Measurements from ENCODE around the gene ELOF1. TPM values are rescaled to one million over a fixed set of nuclear protein-coding genes. Genes with fewer than 3 reads are reported as not detected.

Gene ELOF1
- total RNA-seq, 6 experiments from 2014 or later, result 72.3 to 85.5 (median 78.7) TPM

- peaks cover 2% of the 10 kb centered on the region; the same call in 1 of the 2 replicates for H3K27me3 Mint-ChIP-seq (ENCODE audit: insufficient read depth)
- no peaks in the 10 kb centered on the region for H3K36me3 Mint-ChIP-seq (ENCODE audit: low read depth)
- no peak for DNase-seq
- no peak overlapping the region for H3K4me3 Mint-ChIP-seq
- H3K4me1 Mint-ChIP-seq (ENCODE audit: low read depth), result peaks cover 22% of the 10 kb centered on the region
- TF ChIP-seq, protein P1, sequence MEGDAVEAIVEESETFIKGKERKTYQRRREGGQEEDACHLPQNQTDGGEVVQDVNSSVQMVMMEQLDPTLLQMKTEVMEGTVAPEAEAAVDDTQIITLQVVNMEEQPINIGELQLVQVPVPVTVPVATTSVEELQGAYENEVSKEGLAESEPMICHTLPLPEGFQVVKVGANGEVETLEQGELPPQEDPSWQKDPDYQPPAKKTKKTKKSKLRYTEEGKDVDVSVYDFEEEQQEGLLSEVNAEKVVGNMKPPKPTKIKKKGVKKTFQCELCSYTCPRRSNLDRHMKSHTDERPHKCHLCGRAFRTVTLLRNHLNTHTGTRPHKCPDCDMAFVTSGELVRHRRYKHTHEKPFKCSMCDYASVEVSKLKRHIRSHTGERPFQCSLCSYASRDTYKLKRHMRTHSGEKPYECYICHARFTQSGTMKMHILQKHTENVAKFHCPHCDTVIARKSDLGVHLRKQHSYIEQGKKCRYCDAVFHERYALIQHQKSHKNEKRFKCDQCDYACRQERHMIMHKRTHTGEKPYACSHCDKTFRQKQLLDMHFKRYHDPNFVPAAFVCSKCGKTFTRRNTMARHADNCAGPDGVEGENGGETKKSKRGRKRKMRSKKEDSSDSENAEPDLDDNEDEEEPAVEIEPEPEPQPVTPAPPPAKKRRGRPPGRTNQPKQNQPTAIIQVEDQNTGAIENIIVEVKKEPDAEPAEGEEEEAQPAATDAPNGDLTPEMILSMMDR (IDR thresholded peaks at IDR 0.05), result no peak
- no peaks in the 10 kb centered on the region for H3K9me3 Mint-ChIP-seq
- H3K27ac Mint-ChIP-seq, result no peak overlapping the region
Measured at GRCh38 chr19:11563532-11563931, 4.5 kb upstream of the ELOF1 start.

DNA sequence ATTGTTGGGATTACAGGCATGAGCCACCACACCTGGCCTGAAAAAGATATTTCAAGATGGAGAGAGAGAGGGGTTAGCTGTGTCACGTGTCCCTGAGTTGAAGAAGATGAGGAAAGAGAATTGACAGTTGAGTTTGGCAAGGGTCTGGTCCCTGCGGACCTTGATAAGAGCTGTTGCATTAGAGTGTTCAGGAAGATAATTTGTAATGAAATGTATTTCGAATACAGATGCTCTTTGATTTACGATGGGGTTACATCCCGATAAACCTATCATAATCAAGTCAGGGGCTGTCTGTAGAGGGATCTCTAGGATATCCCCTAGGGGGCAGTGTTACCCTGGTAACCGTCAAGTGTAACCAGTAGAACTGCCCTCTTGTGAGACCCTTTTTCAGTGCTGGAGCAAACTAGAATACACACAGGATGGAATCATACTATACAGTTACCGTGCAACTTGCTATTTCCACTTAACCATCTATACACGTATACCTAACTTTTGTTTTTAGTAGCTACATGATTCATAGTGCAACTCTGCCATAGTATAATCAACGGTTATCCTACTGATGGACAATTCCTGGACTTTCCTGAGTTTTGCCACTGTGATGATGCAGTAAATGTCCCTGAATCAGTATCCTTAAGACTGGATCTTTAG is 1.5 kb upstream of the ELOF1 start:
- DNase-seq, result peak; percentile 68
- H3K36me3 Mint-ChIP-seq (ENCODE audit: low read depth), result peaks cover 13% of the 10 kb centered on the region
- H3K27me3 Mint-ChIP-seq (ENCODE audit: insufficient read depth), result peaks cover 4% of the 10 kb centered on the region
- TF ChIP-seq, protein P1 (IDR thresholded peaks at IDR 0.05), result peak; percentile 90
- peak overlapping the region; percentile 62 for H3K27ac Mint-ChIP-seq
- H3K9me3 Mint-ChIP-seq, result no peaks in the 10 kb centered on the region
- H3K4me3 Mint-ChIP-seq, result peak overlapping the region; percentile 77
- peaks cover 30% of the 10 kb centered on the region for H3K4me1 Mint-ChIP-seq (ENCODE audit: low read depth)

DNA sequence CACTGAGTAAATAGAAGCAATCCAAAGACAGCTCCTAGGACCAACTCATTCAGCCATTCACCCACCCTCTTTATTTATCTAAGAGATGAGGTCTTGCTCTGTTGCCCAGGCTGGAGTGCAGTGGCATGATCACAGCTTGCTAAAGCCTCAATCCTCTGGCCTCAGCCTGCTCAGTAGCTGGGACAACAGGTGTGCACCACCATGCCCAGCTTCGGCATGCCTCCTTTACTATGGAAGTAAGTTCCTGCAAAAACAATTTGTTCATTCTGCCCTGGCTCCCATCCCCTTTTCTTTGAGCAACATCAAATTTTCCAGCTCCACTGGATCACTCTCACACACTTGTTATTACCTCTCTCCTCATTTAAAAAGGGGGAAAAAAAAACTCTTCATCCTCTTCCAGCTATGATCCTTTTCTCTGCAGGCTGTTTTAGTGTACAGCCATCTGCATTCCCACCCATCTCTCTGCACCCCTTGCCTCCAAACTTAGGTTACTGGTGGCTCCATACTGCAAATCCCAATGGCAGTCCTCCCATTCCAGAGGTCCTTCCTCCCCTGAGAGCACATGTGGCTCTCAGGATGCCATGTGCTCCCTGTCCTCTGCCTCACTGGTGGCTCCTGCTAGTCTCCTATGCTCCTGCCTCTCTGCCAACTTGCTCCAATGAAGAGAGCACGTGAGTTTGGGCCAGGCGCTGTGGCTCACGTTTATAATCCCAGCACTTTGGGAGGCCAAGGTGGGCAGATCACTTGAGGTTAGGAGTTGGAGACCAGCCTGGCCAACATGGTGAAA is 2.2 kb downstream of the ELOF1 start:
- H3K9me3 Mint-ChIP-seq, result no peaks in the 10 kb centered on the region
- peak overlapping the region; percentile 11; the same call in 1 of the 2 replicates for H3K27ac Mint-ChIP-seq
- peak overlapping the region; percentile 26; the same call in 1 of the 2 replicates for H3K4me3 Mint-ChIP-seq
- peaks cover 17% of the 10 kb centered on the region for H3K36me3 Mint-ChIP-seq (ENCODE audit: low read depth)
- H3K4me1 Mint-ChIP-seq (ENCODE audit: low read depth), result peaks cover 30% of the 10 kb centered on the region
- H3K27me3 Mint-ChIP-seq (ENCODE audit: insufficient read depth), result peaks cover 4% of the 10 kb centered on the region; the same call in 1 of the 2 replicates
- TF ChIP-seq, protein P1 (IDR thresholded peaks at IDR 0.05), result no peak
- DNase-seq, result no peak

- H3K4me1 Mint-ChIP-seq (ENCODE audit: low read depth), result peaks cover 23% of the 10 kb centered on the region
- no peak overlapping the region for H3K4me3 Mint-ChIP-seq
- peaks cover 17% of the 10 kb centered on the region for H3K36me3 Mint-ChIP-seq (ENCODE audit: low read depth)
- no peaks in the 10 kb centered on the region for H3K9me3 Mint-ChIP-seq
- TF ChIP-seq, protein P1 (IDR thresholded peaks at IDR 0.05), result no peak
- H3K27ac Mint-ChIP-seq, result no peak overlapping the region
- H3K27me3 Mint-ChIP-seq (ENCODE audit: insufficient read depth), result peaks cover 4% of the 10 kb centered on the region; the same call in 1 of the 2 replicates
- no peak for DNase-seq
Measured at GRCh38 chr19:11555246-11555645, 3.8 kb downstream of the ELOF1 start.

- TF ChIP-seq, protein P1 (IDR thresholded peaks at IDR 0.05), result no peak
- DNase-seq, result no peak
- no peaks in the 10 kb centered on the region for H3K9me3 Mint-ChIP-seq
- peaks cover 17% of the 10 kb centered on the region for H3K36me3 Mint-ChIP-seq (ENCODE audit: low read depth)
- no peak overlapping the region for H3K27ac Mint-ChIP-seq
- H3K27me3 Mint-ChIP-seq (ENCODE audit: insufficient read depth), result peaks cover 4% of the 10 kb centered on the region; the same call in 1 of the 2 replicates
- H3K4me3 Mint-ChIP-seq, result no peak overlapping the region
- peaks cover 17% of the 10 kb centered on the region for H3K4me1 Mint-ChIP-seq (ENCODE audit: low read depth)
Measured at GRCh38 chr19:11554160-11554559, 4.9 kb downstream of the ELOF1 start.
